CD4-positive, alpha-beta T cell treated with Interleukin-6 for 4 hours (primary cell): ENCODE measurements around the gene VAPA.

Experiments used
- DNase-seq: peaks from one replicate; pipeline ENCODE4 v3.0.0-alpha.2; 2020; ENCODE audit warnings: mixed read lengths

Gene VAPA

GRCh38 chr18:9915291-9916076 is 1.7 kb downstream of the VAPA start:
- no peak for DNase-seq

- no peak for DNase-seq
Measured at GRCh38 chr18:9916077-9916639, 2.3 kb downstream of the VAPA start.

GRCh38 chr18:9916808-9917207 is 3.0 kb downstream of the VAPA start:
- DNase-seq: no peak

- no peak for DNase-seq
Measured at GRCh38 chr18:9918016-9918680, 4.3 kb downstream of the VAPA start.

GRCh38 chr18:9919564-9920232 is 5.9 kb downstream of the VAPA start:
- DNase-seq: no peak

- DNase-seq: no peak
Measured at GRCh38 chr18:9922592-9923311, 8.9 kb downstream of the VAPA start.

GRCh38 chr18:9924371-9924943 is 10.6 kb downstream of the VAPA start:
- no peak for DNase-seq

- DNase-seq: no peak
Measured at GRCh38 chr18:9925369-9925768, 11.6 kb downstream of the VAPA start.

- DNase-seq: no peak
Measured at GRCh38 chr18:9925795-9926194, 12.0 kb downstream of the VAPA start.

GRCh38 chr18:9926223-9926894 is 12.5 kb downstream of the VAPA start:
- no peak for DNase-seq

GRCh38 chr18:9926977-9927376 is 13.2 kb downstream of the VAPA start:
- no peak for DNase-seq

GRCh38 chr18:9927392-9928063 is 13.7 kb downstream of the VAPA start:
- DNase-seq: no peak

GRCh38 chr18:9928646-9929259 is 14.9 kb downstream of the VAPA start:
- DNase-seq: no peak

- no peak for DNase-seq
Measured at GRCh38 chr18:9930299-9930884, 16.6 kb downstream of the VAPA start.

GRCh38 chr18:9931146-9931545 is 17.3 kb downstream of the VAPA start:
- DNase-seq: no peak

- no peak for DNase-seq
Measured at GRCh38 chr18:9931678-9932077, 17.9 kb downstream of the VAPA start.

- no peak for DNase-seq
Measured at GRCh38 chr18:9933865-9934264, 20.0 kb downstream of the VAPA start.

GRCh38 chr18:9934274-9934673 is 20.5 kb downstream of the VAPA start:
- no peak for DNase-seq

- no peak for DNase-seq
Measured at GRCh38 chr18:9941103-9941502, 27.3 kb downstream of the VAPA start.

GRCh38 chr18:9941660-9942059 is 27.8 kb downstream of the VAPA start:
- no peak for DNase-seq

GRCh38 chr18:9943311-9943710 is 29.5 kb downstream of the VAPA start:
- no peak for DNase-seq
